A549 (cell line): ENCODE measurements around the gene ACAD11. TPM values are rescaled to one million over a fixed set of nuclear protein-coding genes. Genes with fewer than 3 reads are reported as not detected.

Experiments
- ATAC-seq, 2 experiments: fragments of 200-7000 bp in 1 of 2; fragments of >200 bp in 1 of 2; cut with Nextera tagmentation in 1 of 2; cut with Tn5 transposase in 1 of 2; 3 replicates each; pipeline versions ENCODE4 v1.8.0 to v1.9.1; 2018 to 2020; ENCODE audit warnings: mild to moderate bottlenecking in 1 of 2, moderate library complexity in 1 of 2
- CTCF ChIA-PET: fragments of 300-600 bp; sonication (Branson Sonifier 250); formaldehyde crosslinking; extraction: SDS; loops from one replicate; lab custom pipeline; 2021; ENCODE audit warnings: antibody characterized with exemption, inconsistent platforms; lab: Yijun Ruan, JAX
- POLR2A ChIA-PET: fragments of 350-600 bp; formaldehyde crosslinking; extraction: SDS; loops from one replicate; lab custom pipeline; 2021; ENCODE audit warnings: antibody characterized with exemption, inconsistent platforms; lab: Yijun Ruan, JAX
- DNase-seq, 2 experiments: peaks; one replicate each; pipeline versions ENCODE4 v3.0.0 to v3.0.0-alpha.2; 2011 to 2016; ENCODE audit warnings: low read depth in 1 of 2, low spot score in 1 of 2
- FAIRE-seq: peaks from 2 replicates; lab custom pipeline; 2011; peaks lifted over from hg19 to GRCh38; lab: Jason Lieb, UNC
- H3K27ac ChIP-seq, 2 experiments: fragments of >200 bp; sonication (Bioruptor Twin); formaldehyde crosslinking; 3 replicates each; pipeline ENCODE4 v1.5.1; 2016 to 2017
- H3K4me1 ChIP-seq: fragments of >200 bp; sonication (Bioruptor Twin); formaldehyde crosslinking; 3 replicates; pipeline ENCODE4 v1.6.1; 2016
- H3K4me2 ChIP-seq: fragments of >200 bp; sonication (Bioruptor Twin); formaldehyde crosslinking; 3 replicates; pipeline ENCODE4 v1.6.1; 2016
- H3K4me3 ChIP-seq: fragments of >200 bp; sonication (Bioruptor Twin); formaldehyde crosslinking; 3 replicates; pipeline ENCODE4 v1.5.1; 2016
- H3K9me3 ChIP-seq: fragments of >200 bp; sonication (Bioruptor Twin); formaldehyde crosslinking; 3 replicates; pipeline ENCODE4 v1.6.1; 2016
- BHLHE40 ChIP-seq: IDR thresholded peaks from 2 replicates; pipeline ENCODE4 v1.6.1; 2012; ENCODE audit warnings: low read depth, low read length, inconsistent platforms
- CBX2 ChIP-seq: fragments of 200-600 bp; sonication (generic); IDR thresholded peaks from 2 replicates; pipeline ENCODE4 v1.6.1; 2016; ENCODE audit warnings: low read depth, mild to moderate bottlenecking, borderline replicate concordance
- CHD4 ChIP-seq: fragments of 200-600 bp; sonication (generic); IDR thresholded peaks from 2 replicates; pipeline ENCODE4 v1.6.1; 2016; ENCODE audit warnings: antibody characterized with exemption, mild to moderate bottlenecking, borderline replicate concordance
- EHF ChIP-seq: fragments of 250-450 bp; sonication (Bioruptor Pico); IDR thresholded peaks from 2 replicates; pipeline ENCODE4 v1.5.0; 2020; ENCODE audit warnings: mild to moderate bottlenecking
- EHMT2 ChIP-seq: fragments of 200-600 bp; sonication (generic); IDR thresholded peaks from 2 replicates; pipeline ENCODE4 v1.6.1; 2016; ENCODE audit warnings: antibody characterized with exemption, low read depth, mild to moderate bottlenecking, moderate library complexity
- EP300 ChIP-seq, 2 experiments: fragments of >200 bp; sonication (Bioruptor Twin); formaldehyde crosslinking; IDR thresholded peaks; 2 replicates in 1 of 2; 3 replicates in 1 of 2; pipeline ENCODE4 v1.6.1; 2016 to 2017
- FOSB ChIP-seq: fragments of 250-450 bp; sonication (Bioruptor Pico); IDR thresholded peaks from 2 replicates; pipeline ENCODE4 v1.5.0; 2020; ENCODE audit warnings: mild to moderate bottlenecking, moderate library complexity
- FOSL2 ChIP-seq, 2 experiments: fragments of 450-650 bp in 1 of 2; fragments of >200 bp in 1 of 2; sonication (Bioruptor Twin) in 1 of 2; formaldehyde crosslinking; IDR thresholded peaks; 2 replicates each; pipeline versions ENCODE4 v1.5.0 to v1.6.1; 2016 to 2020; ENCODE audit warnings: mild to moderate bottlenecking in 1 of 2, moderate library complexity in 1 of 2
- HDAC2 ChIP-seq: fragments of 200-600 bp; sonication (generic); IDR thresholded peaks from 2 replicates; pipeline ENCODE4 v1.6.1; 2016
- HEYL ChIP-seq: fragments of 250-450 bp; sonication (Bioruptor Pico); IDR thresholded peaks from 2 replicates; pipeline ENCODE4 v1.8.0; 2021; ENCODE audit warnings: mild to moderate bottlenecking, moderate library complexity
- HOXB13 ChIP-seq: fragments of 250-450 bp; sonication (Bioruptor Pico); IDR thresholded peaks from 2 replicates; pipeline ENCODE4 v1.5.0; 2020; ENCODE audit warnings: low read depth, mild to moderate bottlenecking, moderate library complexity
- HOXB5 ChIP-seq: fragments of 250-450 bp; sonication (Bioruptor Pico); IDR thresholded peaks from 2 replicates; pipeline ENCODE4 v1.5.0; 2020; ENCODE audit warnings: mild to moderate bottlenecking, moderate library complexity
- JUN ChIP-seq, 2 experiments: fragments of >200 bp; sonication (Bioruptor Twin); formaldehyde crosslinking; IDR thresholded peaks; 2 replicates in 1 of 2; 3 replicates in 1 of 2; pipeline ENCODE4 v1.6.1; 2016 to 2017
- JUNB ChIP-seq: fragments of >200 bp; sonication (Bioruptor Twin); formaldehyde crosslinking; IDR thresholded peaks from 2 replicates; pipeline ENCODE4 v1.6.1; 2016
- MAFK ChIP-seq: fragments of 450-650 bp; IDR thresholded peaks from 2 replicates; pipeline ENCODE4 v1.6.1; 2014; ENCODE audit not compliant: partially characterized antibody
- MAZ ChIP-seq: fragments of 150-350 bp; IDR thresholded peaks from 2 replicates; pipeline ENCODE4 v1.6.1; 2014; ENCODE audit warnings: antibody characterized with exemption, low read depth, low read length, borderline replicate concordance
- PHF8 ChIP-seq: fragments of 200-600 bp; sonication (generic); IDR thresholded peaks from 2 replicates; pipeline ENCODE4 v1.6.1; 2016; ENCODE audit warnings: low read depth, mild to moderate bottlenecking, antibody characterized with exemption, moderate library complexity, borderline replicate concordance
- POLR2AphosphoS2 ChIP-seq: conservative IDR thresholded peaks from 2 replicates; pipeline ENCODE4 v1.6.1; 2012; ENCODE audit warnings: low read length, improper control_type of control experiment, inconsistent platforms
- RAD21 ChIP-seq, 2 experiments: fragments of >200 bp in 1 of 2; sonication (Bioruptor Twin) in 1 of 2; formaldehyde crosslinking in 1 of 2; IDR thresholded peaks in 1 of 2; conservative IDR thresholded peaks in 1 of 2; 2 replicates in 1 of 2; 3 replicates in 1 of 2; pipeline ENCODE4 v1.6.1; 2012 to 2018; ENCODE audit warnings: inconsistent platforms in 1 of 2
- RCOR1 ChIP-seq: fragments of 150-350 bp; IDR thresholded peaks from 2 replicates; pipeline ENCODE4 v1.6.1; 2014; ENCODE audit warnings: antibody characterized with exemption, low read length, low read depth
- TP53 ChIP-seq: fragments of 250-450 bp; sonication (Bioruptor Pico); IDR thresholded peaks from 2 replicates; pipeline ENCODE4 v1.5.0; 2021; ENCODE audit warnings: mild to moderate bottlenecking, moderate library complexity
- ZC3H11A ChIP-seq: fragments of 450-650 bp; IDR thresholded peaks from 2 replicates; pipeline ENCODE4 v1.6.1; 2014; ENCODE audit warnings: antibody characterized with exemption, mild to moderate bottlenecking
- WGBS: methylation state at CpG from one replicate; pipeline ENCODE4 v1.1.6; 2017; ENCODE audit errors: missing lambda C conversion rate; 5-methylcytosine and 5-hydroxymethylcytosine counted together
- polyA plus RNA-seq, 4 experiments: library from polyadenylated mRNA; depleted of rRNA in 3 of 4; stranded (reverse); fragments of >200 nt; fragmentation: RNase III in 1 of 4; extraction: RNeasy Plus Mini Kit Qiagen cat#74134 plus additional on column Dnase treatment in 1 of 4; gene quantifications; 2 replicates in 3 of 4; 3 replicates in 1 of 4; pipeline ENCODE4 v1.2.3, GENCODE V29; 2011 to 2017
- TF ChIP-seq, protein P1 (sequence below): fragments of 250-450 bp; sonication (Bioruptor Pico); IDR thresholded peaks from 2 replicates; pipeline ENCODE4 v1.5.0; 2020; ENCODE audit warnings: low read depth, mild to moderate bottlenecking, moderate library complexity
- TF ChIP-seq, protein P2 (sequence below): fragments of >200 bp; sonication (Bioruptor Twin); formaldehyde crosslinking; IDR thresholded peaks from 3 replicates; pipeline ENCODE4 v1.6.1; 2016

The ACAD11 gene
- polyA plus RNA-seq, 2 of the 4 experiments (the other 2 are of a cell fraction): 10.3 to 19.2 TPM

DNA sequence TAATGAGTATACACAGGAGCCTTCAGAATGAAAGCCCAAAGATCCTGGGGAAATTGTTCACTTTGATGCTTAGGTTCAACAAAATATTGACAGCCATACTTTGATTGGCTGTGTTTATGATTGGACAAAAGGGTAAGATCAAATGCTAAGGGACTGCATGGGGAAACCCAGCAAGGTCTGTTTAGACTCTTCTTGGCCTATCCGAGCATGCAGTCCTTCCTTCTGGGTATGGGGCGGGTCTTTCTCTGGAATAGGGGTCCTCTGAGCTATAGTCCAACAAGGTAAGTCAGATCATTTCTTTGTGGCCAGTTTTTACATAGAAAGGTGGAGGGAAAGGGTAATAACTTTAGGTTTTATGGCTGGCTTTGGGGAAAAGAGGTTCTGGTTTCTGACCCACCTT is 115.5 kb downstream of the ACAD11 start:
- no peak overlapping the region for H3K4me2 ChIP-seq
- TF ChIP-seq HOXB13 (CRISPR knock-in tag) (no peak), EHF (CRISPR knock-in tag) (no peak), MAFK (no peak), TP53 (no peak), RAD21 (conservative IDR thresholded peaks at IDR 0.05 in 1 of 2, IDR thresholded peaks at IDR 0.05 in 1 of 2) (no peak), JUN (IDR thresholded peaks at IDR 0.05) (no peak), MAZ (no peak), HDAC2 (no peak)
- TF ChIP-seq, protein P1, sequence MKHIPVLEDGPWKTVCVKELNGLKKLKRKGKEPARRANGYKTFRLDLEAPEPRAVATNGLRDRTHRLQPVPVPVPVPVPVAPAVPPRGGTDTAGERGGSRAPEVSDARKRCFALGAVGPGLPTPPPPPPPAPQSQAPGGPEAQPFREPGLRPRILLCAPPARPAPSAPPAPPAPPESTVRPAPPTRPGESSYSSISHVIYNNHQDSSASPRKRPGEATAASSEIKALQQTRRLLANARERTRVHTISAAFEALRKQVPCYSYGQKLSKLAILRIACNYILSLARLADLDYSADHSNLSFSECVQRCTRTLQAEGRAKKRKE (CRISPR knock-in tag): no peak
- no peak overlapping the region for H3K4me3 ChIP-seq
- FAIRE-seq (no peak), DNase-seq (no peak), ATAC-seq (no peak)
- peaks cover 19% of the 10 kb centered on the region for H3K4me1 ChIP-seq
- WGBS: 93% methylated on average over 2 of the region's 2 CpGs
- ChIA-PET CTCF (no interaction called here), POLR2A (no interaction called here)
- no peaks in the 10 kb centered on the region for H3K9me3 ChIP-seq
- no peak overlapping the region for H3K27ac ChIP-seq

DNA sequence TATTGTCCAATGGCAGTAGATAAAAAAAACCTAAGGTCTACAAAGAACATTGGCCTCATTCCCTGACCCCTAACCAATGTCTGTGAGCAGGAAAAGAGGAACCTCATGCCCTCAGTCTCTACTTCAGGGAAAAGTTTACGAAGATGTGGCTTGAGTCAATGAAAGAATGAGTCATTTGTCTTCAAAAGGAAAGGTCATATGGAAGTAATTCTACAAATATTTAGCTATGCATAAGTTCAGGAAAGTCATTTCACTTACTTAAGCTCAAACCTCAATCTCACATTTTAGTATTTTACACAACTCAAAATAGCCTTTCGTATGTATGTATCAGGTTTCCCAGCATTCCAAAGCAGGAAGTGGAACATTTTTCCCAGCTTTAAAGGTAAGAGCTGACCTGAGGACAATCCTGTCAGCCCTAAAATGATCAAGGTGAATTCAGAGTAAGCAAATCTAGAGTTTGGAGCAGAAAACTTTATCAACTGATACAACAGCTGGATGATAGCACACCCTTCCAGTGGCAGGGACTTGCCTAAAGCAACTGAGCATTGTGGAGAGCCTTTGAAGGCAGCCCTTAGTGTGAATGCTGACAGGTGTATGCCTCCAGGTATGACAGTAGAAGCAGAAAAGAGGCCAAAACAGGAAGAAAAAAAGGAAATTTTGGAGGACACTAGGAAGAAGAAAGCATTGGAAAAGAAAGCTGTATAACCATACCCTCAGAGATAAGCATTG is 116.4 kb downstream of the ACAD11 start:
- WGBS: 9% methylated on average over 2 of the region's 2 CpGs
- no peak for TF ChIP-seq EHMT2
- TF ChIP-seq JUNB: no peak
- TF ChIP-seq PHF8: no peak
- no peak for TF ChIP-seq POLR2AphosphoS2
- no peak for TF ChIP-seq HOXB5 (CRISPR knock-in tag)
- no peak for TF ChIP-seq CBX2
- 0 out of 2 replicates have a peak, but pooled peaks have one; percentile 24 for TF ChIP-seq FOSL2 (IDR thresholded peaks at IDR 0.05)
- TF ChIP-seq FOSL2 (CRISPR knock-in tag; IDR thresholded peaks at IDR 0.05): peak; percentile 45; the same call in 1 of the 2 replicates
- TF ChIP-seq EP300 (IDR thresholded peaks at IDR 0.05): no peak
- TF ChIP-seq, all 56 proteins: peak for 1
- FAIRE-seq: no peak
- Histone ChIP-seq H3K4me2 (peak overlapping the region; percentile 38), H3K27ac (peak overlapping the region in 1 of 2 experiments; percentile 62; a peak in 4 of 6 replicates), H3K9me3 (no peaks in the 10 kb centered on the region), H3K4me1 (peaks cover 19% of the 10 kb centered on the region), H3K4me3 (no peak overlapping the region)
- CTCF ChIA-PET: interaction anchor here (0.8 kb wide), 1 partner anchor 113 kb away, joined by 3 read pairs; no protein-coding TSS in a partner anchor
- POLR2A ChIA-PET: interaction anchor here (0.5 kb wide), 1 partner anchor 115 kb away, joined by 4 read pairs; no protein-coding TSS in a partner anchor
- DNase-seq: peak in 1 of 2 experiments; percentile 28
- ATAC-seq: peak; percentile 54 to 61; a peak in 3 of 6 replicates

DNA sequence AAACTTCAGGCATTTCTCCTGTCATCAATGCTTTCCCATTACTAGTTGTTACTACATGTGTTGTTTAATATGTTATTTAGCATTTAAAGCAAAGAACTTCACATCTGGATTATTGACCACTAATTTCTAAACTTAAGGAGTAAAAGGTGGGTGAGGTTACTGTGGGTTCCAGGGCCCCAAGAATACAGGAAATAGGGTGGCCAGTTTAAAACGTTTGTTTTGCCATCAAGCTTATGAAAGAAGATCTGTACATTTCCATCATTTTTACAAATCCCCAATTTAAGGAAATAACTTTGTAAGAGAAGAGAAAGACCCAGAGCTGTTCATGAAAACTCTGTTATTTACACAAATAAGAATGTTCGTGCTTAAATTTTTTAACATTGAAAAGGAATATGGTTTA is 117.0 kb downstream of the ACAD11 start:
- peaks cover 19% of the 10 kb centered on the region for H3K4me1 ChIP-seq
- peak overlapping the region; percentile 38 for H3K4me2 ChIP-seq
- WGBS: 30% methylated on average over 2 of the region's 2 CpGs

More for the DNA sequence above, 117.0 kb downstream of the ACAD11 start:
- Histone ChIP-seq H3K27ac (peak overlapping the region in 1 of 2 experiments; percentile 49; a peak in 2 of 6 replicates), H3K4me3 (no peak overlapping the region), H3K9me3 (no peaks in the 10 kb centered on the region)
- DNase-seq: no peak
- ChIA-PET POLR2A (no interaction called here), CTCF (interaction anchor here (0.8 kb wide), 1 partner anchor 114 kb away, joined by 3 read pairs; no protein-coding TSS in a partner anchor)
- ATAC-seq: no peak
- TF ChIP-seq HOXB13 (CRISPR knock-in tag) (no peak), HEYL (CRISPR knock-in tag) (no peak), ZC3H11A (no peak), CHD4 (no peak), HOXB5 (CRISPR knock-in tag) (no peak), FOSB (CRISPR knock-in tag) (no peak), BHLHE40 (no peak), RCOR1 (no peak), MAFK (no peak)
- TF ChIP-seq, protein P2, sequence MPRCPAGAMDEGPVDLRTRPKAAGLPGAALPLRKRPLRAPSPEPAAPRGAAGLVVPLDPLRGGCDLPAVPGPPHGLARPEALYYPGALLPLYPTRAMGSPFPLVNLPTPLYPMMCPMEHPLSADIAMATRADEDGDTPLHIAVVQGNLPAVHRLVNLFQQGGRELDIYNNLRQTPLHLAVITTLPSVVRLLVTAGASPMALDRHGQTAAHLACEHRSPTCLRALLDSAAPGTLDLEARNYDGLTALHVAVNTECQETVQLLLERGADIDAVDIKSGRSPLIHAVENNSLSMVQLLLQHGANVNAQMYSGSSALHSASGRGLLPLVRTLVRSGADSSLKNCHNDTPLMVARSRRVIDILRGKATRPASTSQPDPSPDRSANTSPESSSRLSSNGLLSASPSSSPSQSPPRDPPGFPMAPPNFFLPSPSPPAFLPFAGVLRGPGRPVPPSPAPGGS: no peak
- no peak for FAIRE-seq
